C4-2B (cell line): ENCODE data around the gene ZNRF3.

ENCODE experiments used
- H3K27ac ChIP-seq: fragments of 450-650 bp; 2 replicates; pipeline ENCODE4 v1.5.1; 2017
- CTCF ChIP-seq: fragments of 450-650 bp; conservative IDR thresholded peaks from 2 replicates; pipeline ENCODE4 v1.5.1; 2017; ENCODE audit warnings: mild to moderate bottlenecking
- ZFX ChIP-seq: fragments of 450-650 bp; IDR thresholded peaks from 2 replicates; pipeline ENCODE4 v1.6.1; 2017

ZNRF3 gene

GRCh38 chr22:28983190-28983589, 99.8 kb downstream of the ZNRF3 start:
- TF ChIP-seq ZFX (no peak), CTCF (no peak)
- H3K27ac ChIP-seq: no peak overlapping the region

- H3K27ac ChIP-seq: no peak overlapping the region
- TF ChIP-seq ZFX: no peak
- no peak for TF ChIP-seq CTCF
These were observed 100.5 kb downstream of the ZNRF3 start for GRCh38 chr22:28983788-28984441.

DNA sequence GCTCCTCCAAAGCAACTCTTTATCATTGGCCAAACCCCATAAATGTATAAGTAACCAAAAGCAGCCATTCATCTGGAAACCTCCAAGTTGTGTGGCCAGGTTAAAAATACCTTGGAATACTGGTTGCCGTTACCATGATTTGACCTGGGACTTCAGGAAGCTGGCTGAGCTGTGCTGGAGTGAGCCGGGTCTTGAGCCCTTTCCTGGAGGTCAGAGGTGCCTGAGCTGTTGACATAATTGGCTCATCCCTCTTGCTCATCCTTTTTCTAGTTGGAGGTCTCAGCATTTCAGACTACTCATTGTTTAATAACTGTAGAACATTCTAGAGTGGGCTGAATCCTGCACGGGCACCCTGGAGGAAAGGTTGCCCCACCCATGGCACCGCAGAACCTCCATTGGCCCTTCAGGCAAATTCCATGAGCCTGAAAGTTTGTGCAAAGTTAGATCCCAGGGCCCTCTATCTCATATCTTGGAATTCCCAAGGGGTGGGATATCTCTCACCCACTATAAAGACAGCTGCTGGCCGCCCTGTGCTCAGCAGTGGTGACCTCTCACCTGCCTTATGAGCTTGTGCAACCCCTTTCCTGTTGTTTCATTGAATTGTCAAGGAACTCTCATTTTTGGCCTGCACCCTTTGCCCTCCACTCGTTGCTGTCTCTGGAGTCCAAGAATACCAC, 101.2 kb downstream of the ZNRF3 start:
- TF ChIP-seq CTCF (no peak), ZFX (no peak)
- no peak overlapping the region for H3K27ac ChIP-seq

DNA sequence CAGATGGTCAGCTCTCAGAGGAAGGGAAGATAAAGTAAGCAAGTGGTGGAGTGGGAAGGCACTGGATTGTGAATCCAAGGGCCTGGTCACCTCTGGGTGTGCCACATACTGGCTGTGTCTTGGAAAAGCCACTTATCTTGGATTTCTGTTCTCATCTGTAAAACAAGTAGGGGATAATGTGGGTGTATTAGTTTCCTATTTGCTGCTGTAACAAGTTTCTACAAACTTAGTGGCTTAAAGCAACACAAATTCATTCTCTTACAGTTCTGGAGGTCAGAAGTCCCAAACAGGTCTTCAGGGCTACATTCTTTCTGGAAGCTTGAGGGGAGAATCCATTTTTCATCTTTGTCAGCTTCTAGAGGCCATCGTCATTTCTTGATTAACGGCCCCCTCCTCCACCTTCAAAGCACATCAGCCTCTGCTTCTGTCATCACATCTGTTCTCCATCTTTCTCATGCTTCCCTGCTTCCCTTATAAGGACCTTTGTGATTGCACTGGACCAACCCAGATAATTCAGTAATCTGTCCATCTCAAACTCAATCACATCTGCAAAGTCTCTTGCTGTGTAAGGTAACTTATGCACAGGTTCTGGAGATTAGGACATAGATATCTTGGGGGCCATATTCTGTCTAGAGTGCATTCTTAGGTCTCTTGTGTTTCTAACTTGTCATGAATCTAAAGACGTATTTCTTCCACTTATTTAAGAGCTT, 102.4 kb downstream of the ZNRF3 start:
- no peak overlapping the region for H3K27ac ChIP-seq
- TF ChIP-seq CTCF (no peak), ZFX (no peak)

DNA sequence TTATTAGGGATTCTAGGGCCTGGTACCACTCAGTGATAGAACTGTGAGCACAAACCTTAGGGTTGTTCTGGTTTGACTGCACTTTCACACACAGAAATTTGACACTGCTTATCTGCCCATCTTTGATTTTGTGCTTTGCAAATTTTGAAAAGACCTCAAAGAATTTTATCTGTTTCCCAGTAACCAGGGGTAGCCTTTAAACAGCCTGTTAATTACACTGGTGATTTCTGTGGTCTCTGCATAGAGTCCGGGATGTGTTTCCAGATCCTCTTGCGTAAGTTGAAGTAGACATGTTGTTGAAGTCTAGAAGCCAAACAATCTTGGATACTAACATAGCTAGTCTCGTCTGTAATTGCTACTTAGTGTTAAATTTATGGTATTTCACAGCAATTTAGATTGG, 103.0 kb downstream of the ZNRF3 start:
- no peak for TF ChIP-seq CTCF
- no peak for TF ChIP-seq ZFX
- H3K27ac ChIP-seq: no peak overlapping the region

DNA sequence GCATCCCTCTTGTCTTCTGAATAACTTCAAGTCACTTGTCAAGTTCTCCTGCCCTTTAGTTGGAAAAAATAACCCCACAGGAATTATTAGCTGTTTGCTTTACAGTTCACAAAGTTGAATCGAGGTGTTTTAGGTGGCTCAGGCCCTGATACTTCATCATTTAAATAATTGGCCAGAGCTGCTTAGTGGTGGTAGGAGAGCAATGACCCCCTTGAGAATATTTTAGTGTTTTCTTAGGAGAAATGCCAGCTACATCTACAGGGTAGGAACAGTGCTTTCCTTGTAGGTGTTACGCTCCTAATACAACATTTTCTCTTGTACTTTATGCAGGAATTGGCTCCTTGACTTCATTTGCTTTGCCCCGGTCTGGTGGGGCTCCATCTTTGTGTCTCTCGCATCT, 105.1 kb downstream of the ZNRF3 start:
- no peak overlapping the region for H3K27ac ChIP-seq
- no peak for TF ChIP-seq CTCF

GRCh38 chr22:28989035-28989464, 105.7 kb downstream of the ZNRF3 start:
- no peak overlapping the region for H3K27ac ChIP-seq

More at GRCh38 chr22:28989035-28989464, 105.7 kb downstream of the ZNRF3 start:
- TF ChIP-seq CTCF (no peak), ZFX (no peak)
